GM19467 (cell line): Measurements from ENCODE around the gene EIF6.
"Not testable (repeated sequence)": the region's sequence is repeated elsewhere in the genome, so short reads cannot be mapped to it uniquely, and the experiment has no call there.

Experiments used
- ATAC-seq: cut with Tn5 transposase; IDR thresholded peaks from one replicate; pipeline ENCODE4 v1.9.1; 2021; ENCODE audit warnings: mild to moderate bottlenecking, moderate library complexity; ENCODE audit not compliant: unreplicated experiment

Gene EIF6

GRCh38 chr20:35284267-35284991 lies at the start of gene EIF6:
Gene EIF6 (minus strand): TSS chr20:35284772. CDS start chr20:35284487, 285 bp downstream.
- peak; percentile 68 for ATAC-seq

- ATAC-seq: no peak
Measured at GRCh38 chr20:35333606-35334005, 49.0 kb upstream of the EIF6 start.

GRCh38 chr20:35332540-35333200 lies 48.1 kb upstream of the EIF6 start:
- ATAC-seq: no peak

- ATAC-seq: no peak
Measured at GRCh38 chr20:35329435-35330139, 45.0 kb upstream of the EIF6 start.

- ATAC-seq: no peak
Measured at GRCh38 chr20:35328689-35329088, 44.1 kb upstream of the EIF6 start.

GRCh38 chr20:35328095-35328685 lies 43.6 kb upstream of the EIF6 start:
- ATAC-seq: no peak

- ATAC-seq: no peak
Measured at GRCh38 chr20:35327074-35327976, 42.8 kb upstream of the EIF6 start.

- no peak for ATAC-seq
Measured at GRCh38 chr20:35326740-35327073, 42.1 kb upstream of the EIF6 start.

- ATAC-seq: no peak
Measured at GRCh38 chr20:35326021-35326739, 41.6 kb upstream of the EIF6 start.

GRCh38 chr20:35325401-35325800 lies 40.8 kb upstream of the EIF6 start:
- no peak for ATAC-seq

- no peak for ATAC-seq
Measured at GRCh38 chr20:35320396-35321126, 36.0 kb upstream of the EIF6 start.

GRCh38 chr20:35319871-35320197 lies 35.3 kb upstream of the EIF6 start:
- ATAC-seq: no peak

- no peak for ATAC-seq
Measured at GRCh38 chr20:35319192-35319870, 34.8 kb upstream of the EIF6 start.

GRCh38 chr20:35318502-35319157 lies 34.1 kb upstream of the EIF6 start:
- ATAC-seq: no peak

GRCh38 chr20:35317416-35318210 lies 33.0 kb upstream of the EIF6 start:
- no peak for ATAC-seq

GRCh38 chr20:35316086-35316485 lies 31.5 kb upstream of the EIF6 start:
- no peak for ATAC-seq

GRCh38 chr20:35315632-35316020 lies 31.1 kb upstream of the EIF6 start:
- not testable (repeated sequence) for ATAC-seq
